GM12874 (cell line): ENCODE results near the gene AFG1L.

Source experiments
- TF ChIP-seq, protein P1 (sequence below): IDR thresholded peaks from 2 replicates; pipeline ENCODE4 v1.5.1; 2011; ENCODE audit warnings: low read depth, mild to moderate bottlenecking, control low read depth, low read length, moderate library complexity; ENCODE audit not compliant: insufficient read depth

Gene AFG1L

DNA sequence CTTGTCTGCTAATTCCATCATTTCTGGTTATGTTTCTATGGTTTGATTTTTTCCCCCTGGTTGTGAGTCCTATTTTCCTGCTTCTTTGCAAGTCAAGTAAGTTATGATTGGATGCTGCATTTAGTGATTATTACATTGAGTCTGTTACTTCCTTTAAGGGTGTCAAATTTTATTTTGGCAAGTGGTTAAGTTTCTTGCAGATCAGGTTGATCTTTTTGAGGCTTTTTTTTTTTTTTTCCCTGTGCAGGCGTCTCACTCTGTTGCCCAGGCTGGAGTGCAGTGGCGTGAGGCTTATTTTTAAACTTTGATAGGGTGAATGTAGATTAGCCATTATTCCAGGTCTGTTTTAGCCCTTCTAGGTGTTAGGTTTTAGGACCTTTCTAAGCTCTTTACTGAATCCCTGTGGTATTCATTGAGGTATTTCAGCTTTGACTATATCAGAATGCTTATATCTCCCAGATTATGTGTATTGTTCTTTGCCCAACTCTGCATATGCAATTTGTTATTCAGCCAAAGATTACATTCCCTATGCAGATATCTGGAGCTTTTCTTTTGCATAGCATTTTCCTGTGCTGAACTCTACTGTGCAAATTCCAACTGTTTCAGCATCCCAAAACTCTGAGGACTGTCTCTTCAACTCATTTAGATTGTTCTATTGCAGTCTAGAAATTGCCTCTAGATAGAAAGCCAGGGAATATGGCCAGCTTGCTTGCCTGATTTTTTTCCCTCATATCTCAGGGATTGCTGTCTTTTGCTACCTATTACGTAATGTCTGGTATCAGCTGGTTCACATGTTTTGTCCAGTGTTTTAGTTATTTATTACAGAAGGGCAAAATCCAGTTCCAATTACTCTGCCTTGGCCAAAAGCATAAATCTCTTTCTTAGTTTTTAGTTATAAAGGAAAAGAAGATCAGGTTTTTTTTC lies 113.3 kb downstream of the AFG1L start:
- TF ChIP-seq, protein P1, sequence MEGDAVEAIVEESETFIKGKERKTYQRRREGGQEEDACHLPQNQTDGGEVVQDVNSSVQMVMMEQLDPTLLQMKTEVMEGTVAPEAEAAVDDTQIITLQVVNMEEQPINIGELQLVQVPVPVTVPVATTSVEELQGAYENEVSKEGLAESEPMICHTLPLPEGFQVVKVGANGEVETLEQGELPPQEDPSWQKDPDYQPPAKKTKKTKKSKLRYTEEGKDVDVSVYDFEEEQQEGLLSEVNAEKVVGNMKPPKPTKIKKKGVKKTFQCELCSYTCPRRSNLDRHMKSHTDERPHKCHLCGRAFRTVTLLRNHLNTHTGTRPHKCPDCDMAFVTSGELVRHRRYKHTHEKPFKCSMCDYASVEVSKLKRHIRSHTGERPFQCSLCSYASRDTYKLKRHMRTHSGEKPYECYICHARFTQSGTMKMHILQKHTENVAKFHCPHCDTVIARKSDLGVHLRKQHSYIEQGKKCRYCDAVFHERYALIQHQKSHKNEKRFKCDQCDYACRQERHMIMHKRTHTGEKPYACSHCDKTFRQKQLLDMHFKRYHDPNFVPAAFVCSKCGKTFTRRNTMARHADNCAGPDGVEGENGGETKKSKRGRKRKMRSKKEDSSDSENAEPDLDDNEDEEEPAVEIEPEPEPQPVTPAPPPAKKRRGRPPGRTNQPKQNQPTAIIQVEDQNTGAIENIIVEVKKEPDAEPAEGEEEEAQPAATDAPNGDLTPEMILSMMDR = no peak

DNA sequence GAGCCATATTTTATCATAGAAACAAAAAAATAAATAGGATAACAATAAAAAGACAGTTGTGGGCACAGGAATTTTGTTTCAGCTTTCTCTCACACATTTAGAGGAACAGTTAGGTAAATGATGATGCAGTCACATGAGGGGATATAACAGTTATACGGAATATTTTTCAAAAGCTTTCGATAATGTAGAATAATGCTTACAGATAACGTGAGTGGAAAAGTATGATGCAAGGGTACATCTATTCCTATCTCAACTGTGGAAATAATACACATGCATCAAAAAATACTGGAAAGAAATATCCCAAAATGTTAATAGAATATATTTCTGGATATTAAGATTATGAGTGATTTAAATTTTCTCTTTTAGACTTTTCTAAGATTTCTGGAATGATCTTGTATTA lies 114.0 kb downstream of the AFG1L start:
- TF ChIP-seq, protein P1 = no peak

DNA sequence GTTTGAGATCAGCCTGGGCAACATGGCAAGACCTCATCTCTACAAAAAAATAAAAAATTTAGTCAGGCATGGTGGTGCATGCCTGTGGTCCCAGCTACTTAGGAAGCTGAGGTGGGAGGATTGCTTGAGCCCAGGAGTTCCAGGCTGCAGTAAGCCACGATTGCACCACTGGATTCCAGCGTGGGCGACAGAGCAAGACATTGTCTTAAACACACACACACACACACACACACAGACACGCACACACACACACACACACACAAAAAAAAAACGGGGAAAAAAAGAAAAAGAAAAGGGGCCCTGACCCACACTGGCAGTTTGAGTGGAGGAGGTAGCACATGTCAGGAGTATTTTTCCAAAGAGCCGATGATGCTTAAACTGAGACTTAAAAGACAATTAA lies 122.2 kb downstream of the AFG1L start:
- TF ChIP-seq, protein P1 = no peak

DNA sequence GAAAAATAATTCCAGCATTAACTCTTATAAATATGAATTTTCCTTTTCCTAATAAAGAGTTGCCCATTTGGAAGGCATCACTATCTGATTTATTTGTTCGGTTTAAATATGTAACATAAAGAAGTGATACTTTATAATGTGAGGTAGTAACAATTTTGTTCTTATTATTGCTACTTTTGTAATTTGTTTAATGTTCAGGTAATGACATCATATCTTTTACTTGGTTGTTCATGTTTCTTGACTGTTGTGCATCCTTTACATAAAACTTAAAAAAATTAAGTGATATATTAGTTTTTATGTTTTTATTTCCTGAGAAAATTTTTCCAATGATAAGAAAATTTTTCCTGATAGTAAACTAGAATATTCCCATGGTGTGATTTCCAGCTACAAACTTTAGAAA lies 124.6 kb downstream of the AFG1L start:
- TF ChIP-seq, protein P1 = no peak

DNA sequence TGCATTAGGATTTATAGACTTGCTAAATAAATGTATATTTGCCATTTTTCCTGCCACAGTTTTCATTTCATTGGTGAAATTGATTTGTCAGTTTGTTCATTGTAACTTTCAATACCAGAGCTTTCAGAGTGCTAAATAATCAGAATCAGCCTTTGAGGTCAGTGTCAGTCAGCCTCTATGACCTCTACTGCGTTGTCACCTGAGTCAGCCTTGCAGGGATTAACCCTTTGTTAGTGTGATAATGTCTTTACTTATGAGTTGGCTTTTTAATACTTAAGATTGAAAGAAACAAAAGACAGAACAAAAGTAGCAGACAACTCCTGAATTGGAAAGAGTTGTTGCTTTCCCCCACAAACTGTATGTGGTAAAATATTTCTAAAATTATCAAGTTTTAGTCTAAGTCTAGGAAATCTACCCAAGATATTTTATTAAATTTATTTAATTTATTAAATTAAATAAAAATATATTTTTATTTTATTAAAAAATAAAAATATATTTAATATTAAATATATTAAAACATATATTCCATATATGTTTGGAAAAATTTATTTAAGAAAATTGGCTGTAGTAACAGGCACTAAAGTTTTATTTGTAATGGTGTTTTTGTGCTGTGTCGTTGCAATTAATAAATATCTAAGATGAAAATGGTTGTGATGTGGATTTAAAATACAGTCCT lies 125.2 kb downstream of the AFG1L start:
- TF ChIP-seq, protein P1 = no peak

DNA sequence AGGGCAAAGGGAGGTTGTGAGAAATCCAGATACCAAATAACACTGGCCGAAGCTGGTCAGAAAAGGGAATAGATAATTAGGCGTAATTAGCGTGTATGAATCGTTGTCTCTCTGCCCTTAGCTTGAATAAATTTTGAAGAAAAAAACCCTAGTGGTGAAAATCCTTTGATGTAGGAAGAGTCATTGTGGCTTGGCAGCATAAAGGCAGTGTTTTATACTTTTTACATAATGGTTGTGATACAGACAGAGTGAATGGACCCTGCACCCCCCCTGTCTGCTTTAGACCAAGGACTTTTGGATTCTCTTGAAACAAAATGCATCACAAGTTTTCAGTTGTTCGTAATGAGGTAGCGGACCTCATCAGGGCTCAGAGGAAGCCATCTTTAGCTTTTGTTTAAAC lies 126.5 kb downstream of the AFG1L start:
- TF ChIP-seq, protein P1 = no peak

DNA sequence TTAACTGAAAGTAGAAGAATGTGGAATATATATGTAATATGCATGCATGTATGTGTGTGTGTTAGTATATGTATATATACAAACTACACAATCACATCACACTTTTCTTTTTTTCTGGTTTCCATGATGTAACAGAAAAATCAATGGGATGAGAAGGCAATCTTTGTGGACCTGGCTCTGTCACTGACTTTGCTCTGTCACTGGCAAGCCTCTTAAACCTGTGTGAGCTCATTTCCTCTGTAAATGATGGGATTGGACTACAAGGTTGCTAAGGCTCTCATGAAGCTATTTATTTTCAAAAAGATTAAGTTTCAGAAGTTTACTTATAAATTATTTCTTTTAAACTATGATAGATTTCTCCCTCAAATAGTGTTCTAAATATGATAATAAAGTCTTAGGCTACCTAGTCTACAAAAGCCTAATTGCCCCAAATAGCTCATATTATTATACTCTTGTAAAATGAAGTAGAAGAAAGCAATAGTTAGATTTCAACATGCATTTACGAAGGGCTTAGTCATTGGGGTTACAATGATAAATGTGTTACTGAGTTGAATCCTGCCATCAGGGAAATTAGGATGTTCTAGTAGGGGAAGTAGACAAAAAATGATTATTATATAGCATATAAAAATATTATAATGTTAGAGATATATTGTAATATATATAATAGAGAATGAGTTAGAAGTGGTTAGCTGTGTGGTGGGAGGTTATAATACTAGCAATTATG lies 129.3 kb downstream of the AFG1L start:
- TF ChIP-seq, protein P1 = no peak
